ENCODE data around the gene GMFB. TPM values are rescaled to one million over a fixed set of nuclear protein-coding genes. Genes with fewer than 3 reads are reported as not detected.
A peak's percentile ranks its signal among the peaks of the same experiment; 100 is the strongest.

Gene GMFB
- polyA plus RNA-seq, 1 donor from 2014 or later, result 208 TPM

- peak overlapping the region; percentile 86 for H3K27ac ChIP-seq (ENCODE audit: low read length)
- peak overlapping the region; percentile 99 for H3K4me3 ChIP-seq (ENCODE audit: low read length)
- peak overlapping the region; percentile 83 for H2AFZ ChIP-seq (ENCODE audit: low read depth, low read length)
- no peaks in the 10 kb centered on the region for H3K9me2 ChIP-seq (ENCODE audit: insufficient read depth, low read length)
- no peak for TF ChIP-seq CTCF (IDR thresholded peaks at IDR 0.05; ENCODE audit: poor library complexity, severe bottlenecking)
- TF ChIP-seq TAF1 (IDR thresholded peaks at IDR 0.05; ENCODE audit: low read depth), result no peak
- TF ChIP-seq RAD21 (conservative IDR thresholded peaks at IDR 0.05), result no peak
- no peak for TF ChIP-seq EZH2 (IDR thresholded peaks at IDR 0.05; ENCODE audit: borderline replicate concordance, insufficient read depth, low read length, poor library complexity, severe bottlenecking)
- TF ChIP-seq SMC3 (conservative IDR thresholded peaks at IDR 0.05; ENCODE audit: poor library complexity), result no peak
- no peak for TF ChIP-seq EP300 (conservative IDR thresholded peaks at IDR 0.05; ENCODE audit: poor library complexity, severe bottlenecking)
- TF ChIP-seq, protein P1, sequence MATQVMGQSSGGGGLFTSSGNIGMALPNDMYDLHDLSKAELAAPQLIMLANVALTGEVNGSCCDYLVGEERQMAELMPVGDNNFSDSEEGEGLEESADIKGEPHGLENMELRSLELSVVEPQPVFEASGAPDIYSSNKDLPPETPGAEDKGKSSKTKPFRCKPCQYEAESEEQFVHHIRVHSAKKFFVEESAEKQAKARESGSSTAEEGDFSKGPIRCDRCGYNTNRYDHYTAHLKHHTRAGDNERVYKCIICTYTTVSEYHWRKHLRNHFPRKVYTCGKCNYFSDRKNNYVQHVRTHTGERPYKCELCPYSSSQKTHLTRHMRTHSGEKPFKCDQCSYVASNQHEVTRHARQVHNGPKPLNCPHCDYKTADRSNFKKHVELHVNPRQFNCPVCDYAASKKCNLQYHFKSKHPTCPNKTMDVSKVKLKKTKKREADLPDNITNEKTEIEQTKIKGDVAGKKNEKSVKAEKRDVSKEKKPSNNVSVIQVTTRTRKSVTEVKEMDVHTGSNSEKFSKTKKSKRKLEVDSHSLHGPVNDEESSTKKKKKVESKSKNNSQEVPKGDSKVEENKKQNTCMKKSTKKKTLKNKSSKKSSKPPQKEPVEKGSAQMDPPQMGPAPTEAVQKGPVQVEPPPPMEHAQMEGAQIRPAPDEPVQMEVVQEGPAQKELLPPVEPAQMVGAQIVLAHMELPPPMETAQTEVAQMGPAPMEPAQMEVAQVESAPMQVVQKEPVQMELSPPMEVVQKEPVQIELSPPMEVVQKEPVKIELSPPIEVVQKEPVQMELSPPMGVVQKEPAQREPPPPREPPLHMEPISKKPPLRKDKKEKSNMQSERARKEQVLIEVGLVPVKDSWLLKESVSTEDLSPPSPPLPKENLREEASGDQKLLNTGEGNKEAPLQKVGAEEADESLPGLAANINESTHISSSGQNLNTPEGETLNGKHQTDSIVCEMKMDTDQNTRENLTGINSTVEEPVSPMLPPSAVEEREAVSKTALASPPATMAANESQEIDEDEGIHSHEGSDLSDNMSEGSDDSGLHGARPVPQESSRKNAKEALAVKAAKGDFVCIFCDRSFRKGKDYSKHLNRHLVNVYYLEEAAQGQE (IDR thresholded peaks at IDR 0.05; ENCODE audit: borderline replicate concordance), result no peak
- TF ChIP-seq MXI1 (conservative IDR thresholded peaks at IDR 0.05; ENCODE audit: poor library complexity, severe bottlenecking), result no peak
- H3K9ac ChIP-seq (ENCODE audit: low read length), result peak overlapping the region; percentile 96
- H3F3A ChIP-seq (ENCODE audit: insufficient read depth, low read length, poor library complexity, severe bottlenecking), result no peaks in the 10 kb centered on the region
- no peaks in the 10 kb centered on the region for H3K9me3 ChIP-seq (ENCODE audit: low read length)
- H3K79me2 ChIP-seq (replicated peaks; ENCODE audit: insufficient read depth, low read length), result peaks cover 42% of the 10 kb centered on the region
- H3K4me2 ChIP-seq (ENCODE audit: low read length), result peak overlapping the region; percentile 57
- no peaks in the 10 kb centered on the region for H3K36me3 ChIP-seq (ENCODE audit: insufficient read depth, low read length)
- H4K20me1 ChIP-seq (ENCODE audit: insufficient read depth), result no peaks in the 10 kb centered on the region
- H3K27me3 ChIP-seq (ENCODE audit: insufficient read depth, low read depth, low read length), result no peaks in the 10 kb centered on the region
Observed at GRCh38 chr14:54487771-54488170, 1.0 kb downstream of the GMFB start.

- Histone ChIP-seq H3K27ac (ENCODE audit: low read length) (no peak overlapping the region), H3K4me2 (ENCODE audit: low read length) (no peak overlapping the region), H3K4me3 (ENCODE audit: low read length) (peak overlapping the region; percentile 23), H4K20me1 (ENCODE audit: insufficient read depth) (no peaks in the 10 kb centered on the region), H3K36me3 (ENCODE audit: insufficient read depth, low read length) (no peaks in the 10 kb centered on the region), H3K9me2 (ENCODE audit: insufficient read depth, low read length) (no peaks in the 10 kb centered on the region), H2AFZ (ENCODE audit: low read depth, low read length) (no peak overlapping the region), H3K79me2 (replicated peaks; ENCODE audit: insufficient read depth, low read length) (peaks cover 42% of the 10 kb centered on the region), H3F3A (ENCODE audit: insufficient read depth, low read length, poor library complexity, severe bottlenecking) (no peaks in the 10 kb centered on the region), H3K9me3 (ENCODE audit: low read length) (no peaks in the 10 kb centered on the region), H3K9ac (ENCODE audit: low read length) (no peak overlapping the region), H3K27me3 (ENCODE audit: insufficient read depth, low read depth, low read length) (no peaks in the 10 kb centered on the region)
- no peak for TF ChIP-seq POLR2AphosphoS5 (IDR thresholded peaks at IDR 0.05)
- no peak for TF ChIP-seq RAD21 (conservative IDR thresholded peaks at IDR 0.05)
- TF ChIP-seq EP300 (conservative IDR thresholded peaks at IDR 0.05; ENCODE audit: poor library complexity, severe bottlenecking), result no peak
Observed at GRCh38 chr14:54486685-54487084, 2.1 kb downstream of the GMFB start.

- no peaks in the 10 kb centered on the region for H3K27me3 ChIP-seq (ENCODE audit: insufficient read depth, low read depth, low read length)
- no peaks in the 10 kb centered on the region for H3K9me3 ChIP-seq (ENCODE audit: low read length)
- H2AFZ ChIP-seq (ENCODE audit: low read depth, low read length), result no peak overlapping the region
- H3F3A ChIP-seq (ENCODE audit: insufficient read depth, low read length, poor library complexity, severe bottlenecking), result no peaks in the 10 kb centered on the region
- no peak overlapping the region for H3K4me3 ChIP-seq (ENCODE audit: low read length)
- H3K27ac ChIP-seq (ENCODE audit: low read length), result no peak overlapping the region
- no peak overlapping the region for H3K9ac ChIP-seq (ENCODE audit: low read length)
- H3K36me3 ChIP-seq (ENCODE audit: insufficient read depth, low read length), result no peaks in the 10 kb centered on the region
- no peaks in the 10 kb centered on the region for H3K9me2 ChIP-seq (ENCODE audit: insufficient read depth, low read length)
- H3K4me2 ChIP-seq (ENCODE audit: low read length), result no peak overlapping the region
- TF ChIP-seq EP300 (conservative IDR thresholded peaks at IDR 0.05; ENCODE audit: poor library complexity, severe bottlenecking) (no peak), RAD21 (conservative IDR thresholded peaks at IDR 0.05) (no peak), MXI1 (conservative IDR thresholded peaks at IDR 0.05; ENCODE audit: poor library complexity, severe bottlenecking) (no peak), SMC3 (conservative IDR thresholded peaks at IDR 0.05; ENCODE audit: poor library complexity) (no peak), TAF1 (IDR thresholded peaks at IDR 0.05; ENCODE audit: low read depth) (no peak), CTCF (IDR thresholded peaks at IDR 0.05; ENCODE audit: poor library complexity, severe bottlenecking) (no peak), EZH2 (IDR thresholded peaks at IDR 0.05; ENCODE audit: borderline replicate concordance, insufficient read depth, low read length, poor library complexity, severe bottlenecking) (no peak), POLR2AphosphoS5 (IDR thresholded peaks at IDR 0.05) (no peak)
- TF ChIP-seq, protein P1 (IDR thresholded peaks at IDR 0.05; ENCODE audit: borderline replicate concordance), result no peak
- H3K79me2 ChIP-seq (replicated peaks; ENCODE audit: insufficient read depth, low read length), result peaks cover 42% of the 10 kb centered on the region
- no peaks in the 10 kb centered on the region for H4K20me1 ChIP-seq (ENCODE audit: insufficient read depth)
Observed at GRCh38 chr14:54483846-54484245, 4.9 kb downstream of the GMFB start.

All from neural cell (in vitro differentiated cells).